GM21423 (cell line): ENCODE measurements around the gene SMPX.

Source experiments
- ATAC-seq: cut with Tn5 transposase; IDR thresholded peaks from one replicate; pipeline ENCODE4 v1.9.1; 2021; ENCODE audit warnings: mild to moderate bottlenecking, moderate library complexity; ENCODE audit not compliant: unreplicated experiment

Gene SMPX

GRCh38 chrX:21744721-21745120 is 13.2 kb downstream of the SMPX start:
- no peak for ATAC-seq

- no peak for ATAC-seq
Measured at GRCh38 chrX:21744060-21744459, 13.9 kb downstream of the SMPX start.

- ATAC-seq = no peak
Measured at GRCh38 chrX:21741869-21742701, 15.8 kb downstream of the SMPX start.

GRCh38 chrX:21741364-21741763 is 16.6 kb downstream of the SMPX start:
- ATAC-seq = no peak

GRCh38 chrX:21740329-21741274 is 17.3 kb downstream of the SMPX start:
- no peak for ATAC-seq

- ATAC-seq = no peak
Measured at GRCh38 chrX:21738950-21739287, 19.0 kb downstream of the SMPX start.

- ATAC-seq = no peak
Measured at GRCh38 chrX:21738210-21738949, 19.5 kb downstream of the SMPX start.

DNA sequence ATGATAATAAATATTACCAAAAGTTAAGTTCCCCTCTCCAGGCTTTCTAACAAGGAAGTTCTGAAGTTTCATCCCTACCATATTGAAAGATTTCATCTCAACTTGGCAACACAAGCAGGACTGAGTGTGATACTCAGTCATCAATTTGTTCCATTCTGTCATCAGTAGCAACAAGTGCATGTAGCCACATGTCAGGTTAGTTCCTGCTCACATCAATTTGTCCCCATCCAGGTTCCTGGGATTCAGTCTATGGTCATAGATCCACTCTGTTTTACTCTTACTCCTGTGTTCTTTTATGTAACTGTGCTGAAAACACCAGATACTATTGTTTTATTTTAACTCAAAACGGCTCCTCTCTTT is 22.2 kb downstream of the SMPX start:
- ATAC-seq = no peak

- ATAC-seq = no peak
Measured at GRCh38 chrX:21735038-21735767, 22.7 kb downstream of the SMPX start.

- no peak for ATAC-seq
Measured at GRCh38 chrX:21734175-21734574, 23.7 kb downstream of the SMPX start.

DNA sequence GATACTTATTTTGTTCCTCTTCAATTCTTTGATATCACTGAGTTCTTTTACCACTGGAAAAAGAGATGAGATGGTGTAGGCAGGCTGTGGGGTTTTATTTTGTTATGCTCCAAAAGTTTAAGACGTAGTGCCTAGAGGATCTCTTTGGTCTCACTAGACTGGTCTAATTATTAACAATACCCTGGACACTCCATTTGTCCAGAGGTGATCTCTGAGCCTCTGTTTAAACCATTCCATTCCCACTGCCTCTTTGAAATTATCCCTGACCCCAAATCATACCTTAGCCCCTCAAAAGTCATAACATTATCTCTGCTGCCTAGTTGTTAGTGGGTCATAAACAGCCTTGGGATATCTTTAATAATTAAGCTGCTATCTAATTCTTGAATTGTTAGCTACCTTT is 24.2 kb downstream of the SMPX start:
- no peak for ATAC-seq

DNA sequence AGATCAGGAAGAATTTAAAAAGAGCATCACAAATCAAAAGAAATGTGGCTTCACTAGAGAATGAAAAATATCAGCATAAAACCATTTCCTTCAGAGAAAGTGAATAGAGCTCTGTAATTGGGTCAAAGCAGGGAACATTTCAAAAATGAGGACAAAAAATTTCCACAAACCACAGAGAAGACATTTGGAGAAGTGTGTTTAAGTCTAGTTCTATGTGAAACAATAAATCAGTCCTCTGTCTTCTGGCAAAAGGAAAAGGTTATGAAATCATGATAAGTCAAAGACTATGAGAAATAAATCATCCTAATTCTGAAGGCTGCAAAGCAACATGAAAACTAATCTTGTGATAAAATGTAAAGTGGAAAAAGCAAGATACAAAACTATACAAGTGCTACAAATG is 27.9 kb downstream of the SMPX start:
- ATAC-seq = no peak

GRCh38 chrX:21728276-21728968 is 29.5 kb downstream of the SMPX start:
- ATAC-seq = no peak

GRCh38 chrX:21725916-21726315 is 32.0 kb downstream of the SMPX start:
- ATAC-seq = no peak

DNA sequence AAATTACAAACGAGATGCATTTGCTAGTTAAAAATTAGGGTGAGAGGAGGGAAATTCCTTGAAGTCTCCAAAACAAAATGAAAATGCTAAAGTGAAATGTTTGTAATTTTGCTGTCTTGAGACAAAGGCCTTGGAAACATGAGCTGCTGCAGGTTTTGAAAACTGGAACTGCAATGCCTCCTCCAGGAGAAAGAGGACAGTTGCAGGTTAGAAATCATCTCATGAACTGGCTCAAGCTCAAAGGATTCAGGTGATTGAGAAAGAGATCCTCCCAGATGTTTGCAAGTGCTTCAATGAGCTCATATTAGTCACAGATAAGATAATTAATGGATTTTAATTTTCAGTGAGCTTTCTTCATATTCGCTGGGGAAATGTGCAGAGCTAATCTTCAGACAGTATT is 32.4 kb downstream of the SMPX start:
- ATAC-seq = no peak

DNA sequence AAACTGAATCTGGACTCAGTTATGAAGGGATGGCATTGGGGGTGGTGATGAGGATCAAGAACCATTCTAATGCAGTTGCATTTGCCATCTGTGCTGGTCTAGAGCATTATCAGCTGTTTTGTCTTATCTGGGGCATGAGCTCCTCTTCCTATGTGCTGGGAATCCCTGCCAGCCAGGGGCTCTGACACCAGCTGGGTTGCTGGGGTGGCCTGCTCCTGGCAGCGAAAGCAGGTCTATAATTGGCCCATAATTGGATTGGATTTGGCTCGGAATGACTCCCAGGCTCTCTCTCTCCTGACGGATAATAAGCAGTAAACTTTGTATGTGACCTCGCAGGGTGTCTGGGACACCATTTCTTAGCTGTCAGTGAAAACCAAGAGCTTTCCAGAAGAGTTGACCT is 34.1 kb downstream of the SMPX start:
- ATAC-seq = no peak

DNA sequence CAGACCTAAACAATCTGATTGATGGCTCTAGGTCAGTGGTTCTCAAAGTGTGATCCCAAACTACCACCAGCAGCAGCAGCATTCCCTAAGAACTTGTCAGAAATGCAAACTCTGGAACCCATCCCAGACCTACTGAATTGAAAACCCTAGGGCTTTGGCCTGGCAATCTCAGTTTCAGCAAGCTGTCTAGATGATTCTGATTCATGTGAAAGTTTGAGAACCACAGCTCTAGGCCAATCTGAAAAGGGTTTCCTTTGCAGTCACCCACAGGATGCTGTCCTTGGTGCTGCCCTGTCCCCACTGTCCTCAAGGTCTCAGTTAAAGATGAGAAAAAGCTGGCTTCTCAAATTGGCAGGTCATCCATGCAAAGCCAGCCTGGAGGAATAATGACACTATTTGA is 34.8 kb downstream of the SMPX start:
- ATAC-seq = no peak

DNA sequence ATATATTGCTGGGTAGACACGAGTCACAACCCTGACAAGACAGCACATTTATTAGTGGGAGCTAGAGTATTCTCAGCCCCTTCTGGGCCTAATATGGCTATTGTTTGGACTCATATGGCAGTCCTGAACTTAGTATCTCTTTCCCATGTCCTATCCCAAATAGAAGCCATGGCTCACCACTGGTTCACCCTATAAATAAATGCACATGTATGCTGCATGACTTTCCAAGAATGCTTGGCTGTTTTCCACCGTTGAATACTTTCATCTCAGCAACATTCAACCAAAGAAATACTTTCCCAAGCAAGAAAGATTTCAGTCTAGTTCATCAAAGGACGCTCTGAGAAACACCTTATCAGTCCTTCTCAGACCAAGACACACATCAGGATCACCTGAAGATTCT is 36.7 kb downstream of the SMPX start:
- no peak for ATAC-seq

- no peak for ATAC-seq
Measured at GRCh38 chrX:21718575-21718974, 39.3 kb downstream of the SMPX start.

- no peak for ATAC-seq
Measured at GRCh38 chrX:21717802-21718201, 40.1 kb downstream of the SMPX start.
